ENCODE results near the gene PATE1.

The PATE1 gene

GRCh38 chr11:125777309-125777708 is 31.2 kb downstream of the PATE1 start:
- Histone ChIP-seq H3K4me1 (ENCODE audit: insufficient read depth, low read length) (no peaks in the 10 kb centered on the region), H2AFZ (ENCODE audit: low read depth, low read length) (no peak overlapping the region), H3K36me3 (ENCODE audit: insufficient read depth, low read length) (no peaks in the 10 kb centered on the region), H3K27me3 (ENCODE audit: insufficient read depth, low read length, poor library complexity) (peaks cover 2% of the 10 kb centered on the region), H3K27ac (ENCODE audit: low read length) (no peak overlapping the region), H3K9ac (ENCODE audit: low read depth, low read length) (no peak overlapping the region), H3K9me3 (ENCODE audit: insufficient read depth, low read length, severe bottlenecking) (no peaks in the 10 kb centered on the region), H3K4me2 (ENCODE audit: insufficient read depth, low read length) (no peak overlapping the region), H3K79me2 (ENCODE audit: insufficient read depth, low read length) (no peaks in the 10 kb centered on the region), H4K20me1 (ENCODE audit: insufficient read depth, low read length) (no peaks in the 10 kb centered on the region), H3K4me3 (ENCODE audit: low read depth in 1 of 2, low read length in 2 of 2) (no peak overlapping the region)
- TF ChIP-seq CTCF (IDR thresholded peaks at IDR 0.05; ENCODE audit: borderline replicate concordance, extremely low read depth, low read length, poor library complexity, severe bottlenecking), result no peak
- no peak for TF ChIP-seq EZH2 (IDR thresholded peaks at IDR 0.05; ENCODE audit: borderline replicate concordance, low read depth, low read length, severe bottlenecking)
- ATAC-seq (ENCODE audit: insufficient read depth, low read depth) (no peak), DNase-seq (no peak)

GRCh38 chr11:125778728-125779127 is 32.6 kb downstream of the PATE1 start, which contains the start of gene PATE2:
Gene PATE2 (minus strand): TSS chr11:125778828. CDS start chr11:125778773, 55 bp downstream.
- Histone ChIP-seq H3K9me3 (ENCODE audit: insufficient read depth, low read length, severe bottlenecking) (no peaks in the 10 kb centered on the region), H3K4me3 (ENCODE audit: low read depth in 1 of 2, low read length in 2 of 2) (no peak within 1 kb of the TSS), H3K36me3 (ENCODE audit: insufficient read depth, low read length) (no peaks in the 10 kb centered on the region), H3K79me2 (ENCODE audit: insufficient read depth, low read length) (no peaks in the 10 kb centered on the region), H3K27ac (ENCODE audit: low read length) (no peak within 1 kb of the TSS), H3K9ac (ENCODE audit: low read depth, low read length) (no peak within 1 kb of the TSS), H4K20me1 (ENCODE audit: insufficient read depth, low read length) (no peaks in the 10 kb centered on the region), H3K4me1 (ENCODE audit: insufficient read depth, low read length) (no peaks in the 10 kb centered on the region), H2AFZ (ENCODE audit: low read depth, low read length) (no peak within 1 kb of the TSS), H3K4me2 (ENCODE audit: insufficient read depth, low read length) (no peak within 1 kb of the TSS), H3K27me3 (ENCODE audit: insufficient read depth, low read length, poor library complexity) (peaks cover 2% of the 10 kb centered on the region)
- no peak for ATAC-seq (ENCODE audit: insufficient read depth, low read depth)
- DNase-seq, result no peak
- TF ChIP-seq EZH2 (IDR thresholded peaks at IDR 0.05; ENCODE audit: borderline replicate concordance, low read depth, low read length, severe bottlenecking) (no peak), CTCF (IDR thresholded peaks at IDR 0.05; ENCODE audit: borderline replicate concordance, extremely low read depth, low read length, poor library complexity, severe bottlenecking) (no peak)

- Histone ChIP-seq H3K27ac (ENCODE audit: low read length) (no peak overlapping the region), H3K27me3 (ENCODE audit: insufficient read depth, low read length, poor library complexity) (peaks cover 2% of the 10 kb centered on the region), H3K9ac (ENCODE audit: low read depth, low read length) (no peak overlapping the region), H3K4me3 (ENCODE audit: low read depth in 1 of 2, low read length in 2 of 2) (no peak overlapping the region), H3K9me3 (ENCODE audit: insufficient read depth, low read length, severe bottlenecking) (no peaks in the 10 kb centered on the region), H2AFZ (ENCODE audit: low read depth, low read length) (no peak overlapping the region), H3K4me1 (ENCODE audit: insufficient read depth, low read length) (no peaks in the 10 kb centered on the region), H3K36me3 (ENCODE audit: insufficient read depth, low read length) (no peaks in the 10 kb centered on the region), H3K79me2 (ENCODE audit: insufficient read depth, low read length) (no peaks in the 10 kb centered on the region), H4K20me1 (ENCODE audit: insufficient read depth, low read length) (no peaks in the 10 kb centered on the region), H3K4me2 (ENCODE audit: insufficient read depth, low read length) (no peak overlapping the region)
- ATAC-seq (ENCODE audit: insufficient read depth, low read depth) (no peak), DNase-seq (no peak)
- TF ChIP-seq CTCF (IDR thresholded peaks at IDR 0.05; ENCODE audit: borderline replicate concordance, extremely low read depth, low read length, poor library complexity, severe bottlenecking) (no peak), EZH2 (IDR thresholded peaks at IDR 0.05; ENCODE audit: borderline replicate concordance, low read depth, low read length, severe bottlenecking) (no peak)
Measured at GRCh38 chr11:125784678-125785077, 38.6 kb downstream of the PATE1 start.

GRCh38 chr11:125787827-125788226 is 41.7 kb downstream of the PATE1 start, which contains the start of gene PATE3:
Gene PATE3 (plus strand): TSS chr11:125788127. CDS start chr11:125788152, 25 bp downstream.
- no peaks in the 10 kb centered on the region for H3K36me3 ChIP-seq (ENCODE audit: insufficient read depth, low read length)
- H3K9me3 ChIP-seq (ENCODE audit: insufficient read depth, low read length, severe bottlenecking), result no peaks in the 10 kb centered on the region
- H3K27me3 ChIP-seq (ENCODE audit: insufficient read depth, low read length, poor library complexity), result peaks cover 2% of the 10 kb centered on the region
- no peak within 1 kb of the TSS for H2AFZ ChIP-seq (ENCODE audit: low read depth, low read length)
- H3K27ac ChIP-seq (ENCODE audit: low read length), result no peak within 1 kb of the TSS
- no peaks in the 10 kb centered on the region for H3K4me1 ChIP-seq (ENCODE audit: insufficient read depth, low read length)
- H3K79me2 ChIP-seq (ENCODE audit: insufficient read depth, low read length), result no peaks in the 10 kb centered on the region
- ATAC-seq (ENCODE audit: insufficient read depth, low read depth) (no peak), DNase-seq (no peak)
- no peak within 1 kb of the TSS for H3K4me2 ChIP-seq (ENCODE audit: insufficient read depth, low read length)
- no peak within 1 kb of the TSS for H3K9ac ChIP-seq (ENCODE audit: low read depth, low read length)
- TF ChIP-seq EZH2 (IDR thresholded peaks at IDR 0.05; ENCODE audit: borderline replicate concordance, low read depth, low read length, severe bottlenecking) (no peak), CTCF (IDR thresholded peaks at IDR 0.05; ENCODE audit: borderline replicate concordance, extremely low read depth, low read length, poor library complexity, severe bottlenecking) (no peak)
- H3K4me3 ChIP-seq (ENCODE audit: low read depth in 1 of 2, low read length in 2 of 2), result no peak within 1 kb of the TSS
- no peaks in the 10 kb centered on the region for H4K20me1 ChIP-seq (ENCODE audit: insufficient read depth, low read length)

Data from DND-41 (cell line).